OCI-LY1 (cell line): ENCODE data around the gene C3.
A peak's percentile ranks its signal among the peaks of the same experiment; 100 is the strongest.

Experiments
- H2AFZ ChIP-seq: fragments of 200-600 bp; sonication (generic), shearing (Covaris generic); 2 replicates; pipeline ENCODE4 v1.6.0; 2014; ENCODE audit warnings: antibody characterized with exemption, mild to moderate bottlenecking, low read length
- H3F3A ChIP-seq: fragments of 200-600 bp; sonication (generic), shearing (Covaris generic); 2 replicates; pipeline ENCODE4 v1.6.0; 2014; ENCODE audit warnings: mild to moderate bottlenecking, antibody characterized with exemption, low read length, moderate library complexity; ENCODE audit not compliant: insufficient read depth
- H3K27ac ChIP-seq: fragments of 200-600 bp; sonication (generic); 2 replicates; pipeline ENCODE4 v1.5.1; 2014; ENCODE audit warnings: low read length, mixed run types, mild to moderate bottlenecking, low read depth; ENCODE audit not compliant: poor library complexity, severe bottlenecking
- H3K27me3 ChIP-seq: fragments of 200-600 bp; sonication (generic); 2 replicates; pipeline ENCODE4 v1.6.0; 2014; ENCODE audit warnings: antibody characterized with exemption, mild to moderate bottlenecking, low read length, moderate library complexity; ENCODE audit not compliant: insufficient read depth
- H3K36me3 ChIP-seq: fragments of 200-600 bp; sonication (generic); 2 replicates; pipeline ENCODE4 v1.6.1; 2014; ENCODE audit warnings: mild to moderate bottlenecking, antibody characterized with exemption, low read length, moderate library complexity, mixed read lengths; ENCODE audit not compliant: insufficient read depth
- H3K4me1 ChIP-seq: fragments of 200-600 bp; sonication (generic); 2 replicates; pipeline ENCODE4 v1.5.1; 2014; ENCODE audit warnings: mild to moderate bottlenecking, low read length, moderate library complexity; ENCODE audit not compliant: insufficient read depth, severe bottlenecking
- H3K4me2 ChIP-seq: fragments of 200-600 bp; sonication (generic), shearing (Covaris generic); 2 replicates; pipeline ENCODE4 v1.6.1; 2014; ENCODE audit warnings: low read length
- H3K4me3 ChIP-seq: fragments of 200-600 bp; sonication (generic); 2 replicates; pipeline ENCODE4 v1.5.1; 2014; ENCODE audit warnings: low read length, low read depth, mild to moderate bottlenecking, mixed read lengths; ENCODE audit not compliant: poor library complexity, severe bottlenecking
- H3K79me2 ChIP-seq: fragments of 200-600 bp; shearing (Covaris generic); 2 replicates; pipeline ENCODE4 v1.6.1; 2016; ENCODE audit warnings: mixed run types, low read length, mixed read lengths; ENCODE audit not compliant: insufficient read depth
- H3K9ac ChIP-seq: fragments of 200-600 bp; sonication (generic), shearing (Covaris generic); 2 replicates; pipeline ENCODE4 v1.6.1; 2014; ENCODE audit warnings: mild to moderate bottlenecking, low read length, mixed read lengths
- H3K9me2 ChIP-seq: fragments of 200-600 bp; sonication (generic), shearing (Covaris generic); 2 replicates; pipeline ENCODE4 v1.6.1; 2014; ENCODE audit warnings: low read depth, mild to moderate bottlenecking, low read length, mixed read lengths
- H3K9me3 ChIP-seq: fragments of 200-600 bp; shearing (Covaris generic); 2 replicates; pipeline ENCODE4 v1.6.1; 2014; ENCODE audit warnings: low read length, mixed read lengths
- H4K20me1 ChIP-seq: fragments of 200-600 bp; sonication (generic), shearing (Covaris generic); 2 replicates; pipeline ENCODE4 v1.6.0; 2016; ENCODE audit warnings: mild to moderate bottlenecking, low read length; ENCODE audit not compliant: insufficient read depth
- CTCF ChIP-seq: fragments of 200-600 bp; sonication (generic), shearing (Covaris generic); IDR thresholded peaks from 2 replicates; pipeline ENCODE4 v1.5.1; 2017; ENCODE audit warnings: mild to moderate bottlenecking, antibody characterized with exemption, low read length, moderate library complexity, mixed read lengths
- EZH2 ChIP-seq: fragments of 200-600 bp; sonication (generic), shearing (Covaris generic); IDR thresholded peaks from 2 replicates; pipeline ENCODE4 v1.8.0; 2017; ENCODE audit warnings: borderline replicate concordance, mixed run types, mild to moderate bottlenecking, antibody characterized with exemption, low read length, moderate library complexity, mixed read lengths

The C3 gene

GRCh38 chr19:6721773-6722172 is 1.3 kb upstream of the C3 start:
- Histone ChIP-seq H3K27ac (peak overlapping the region; percentile 77), H3K4me3 (peak overlapping the region; percentile 42), H3K27me3 (no peaks in the 10 kb centered on the region), H3K4me1 (peaks cover 22% of the 10 kb centered on the region), H3F3A (no peaks in the 10 kb centered on the region), H3K9ac (peak overlapping the region; percentile 45; the same call in 1 of the 2 replicates), H3K4me2 (peak overlapping the region; percentile 61), H3K9me3 (no peaks in the 10 kb centered on the region), H2AFZ (peak overlapping the region; percentile 76; the same call in 1 of the 2 replicates), H4K20me1 (no peaks in the 10 kb centered on the region), H3K9me2 (no peaks in the 10 kb centered on the region), H3K36me3 (no peaks in the 10 kb centered on the region), H3K79me2 (no peaks in the 10 kb centered on the region)
- TF ChIP-seq CTCF (no peak), EZH2 (no peak)

GRCh38 chr19:6721138-6721474 is 656 bp upstream of the C3 start:
- H3K4me2 ChIP-seq: peak overlapping the region; percentile 61
- H3K9ac ChIP-seq: no peak overlapping the region; the same call in 1 of the 2 replicates
- H3K4me3 ChIP-seq: no peak overlapping the region

GRCh38 chr19:6719992-6720368 is 470 bp downstream of the C3 start:
- H3K9ac ChIP-seq: no peak overlapping the region
- H4K20me1 ChIP-seq: no peaks in the 10 kb centered on the region
- H3F3A ChIP-seq: no peaks in the 10 kb centered on the region
- H3K4me1 ChIP-seq: peaks cover 22% of the 10 kb centered on the region
- no peaks in the 10 kb centered on the region for H3K27me3 ChIP-seq
- TF ChIP-seq CTCF: no peak
- TF ChIP-seq EZH2: no peak
- no peaks in the 10 kb centered on the region for H3K36me3 ChIP-seq
- H3K9me3 ChIP-seq: no peaks in the 10 kb centered on the region
- no peaks in the 10 kb centered on the region for H3K9me2 ChIP-seq
- H3K4me3 ChIP-seq: no peak overlapping the region
- no peak overlapping the region for H3K4me2 ChIP-seq
- no peaks in the 10 kb centered on the region for H3K79me2 ChIP-seq
- no peak overlapping the region for H3K27ac ChIP-seq
- H2AFZ ChIP-seq: no peak overlapping the region

More at GRCh38 chr19:6721138-6721474, 656 bp upstream of the C3 start:
- Histone ChIP-seq H3K4me1 (peaks cover 22% of the 10 kb centered on the region), H3F3A (no peaks in the 10 kb centered on the region), H3K9me2 (no peaks in the 10 kb centered on the region), H3K9me3 (no peaks in the 10 kb centered on the region), H3K27ac (peak overlapping the region; percentile 77), H2AFZ (no peak overlapping the region; the same call in 1 of the 2 replicates), H4K20me1 (no peaks in the 10 kb centered on the region), H3K36me3 (no peaks in the 10 kb centered on the region), H3K27me3 (no peaks in the 10 kb centered on the region), H3K79me2 (no peaks in the 10 kb centered on the region)
- TF ChIP-seq CTCF (no peak), EZH2 (no peak)
